DOHH2 (cell line): Measurements from ENCODE around the gene MAF.

Experiments used
- EZH2phosphoT487 ChIP-seq: fragments of 200-600 bp; sonication (generic); IDR thresholded peaks from 2 replicates; pipeline ENCODE4 v1.6.1; 2017; ENCODE audit warnings: borderline replicate concordance, mild to moderate bottlenecking, antibody characterized with exemption, low read length, moderate library complexity, mixed read lengths
- TF ChIP-seq, protein P1 (sequence below): fragments of 200-600 bp; sonication (generic); IDR thresholded peaks from one replicate; pipeline ENCODE4 v1.5.1; 2014; ENCODE audit warnings: antibody characterized with exemption, mild to moderate bottlenecking, low read depth, low read length; ENCODE audit not compliant: poor library complexity, severe bottlenecking

DNA sequence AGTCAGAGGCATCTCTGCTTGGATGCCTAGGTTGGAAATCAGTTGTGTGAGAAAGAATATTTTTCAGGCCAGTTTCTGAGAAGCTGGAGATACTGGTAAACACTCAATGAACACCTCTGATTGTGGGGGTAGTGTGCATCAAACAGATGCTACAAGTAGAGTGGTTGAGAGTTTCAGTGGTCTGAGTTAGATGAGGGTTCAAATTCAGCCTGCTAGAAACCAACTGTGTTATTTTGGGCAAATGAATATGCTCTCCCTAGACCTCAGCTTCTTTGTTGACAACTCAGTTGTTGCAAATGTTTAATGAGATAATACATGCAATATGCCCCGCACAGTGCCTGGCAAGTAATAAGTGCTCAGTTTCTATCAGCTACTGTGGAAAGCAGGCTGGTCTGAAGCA, 25.2 kb upstream of the MAF start:
- TF ChIP-seq, protein P1, sequence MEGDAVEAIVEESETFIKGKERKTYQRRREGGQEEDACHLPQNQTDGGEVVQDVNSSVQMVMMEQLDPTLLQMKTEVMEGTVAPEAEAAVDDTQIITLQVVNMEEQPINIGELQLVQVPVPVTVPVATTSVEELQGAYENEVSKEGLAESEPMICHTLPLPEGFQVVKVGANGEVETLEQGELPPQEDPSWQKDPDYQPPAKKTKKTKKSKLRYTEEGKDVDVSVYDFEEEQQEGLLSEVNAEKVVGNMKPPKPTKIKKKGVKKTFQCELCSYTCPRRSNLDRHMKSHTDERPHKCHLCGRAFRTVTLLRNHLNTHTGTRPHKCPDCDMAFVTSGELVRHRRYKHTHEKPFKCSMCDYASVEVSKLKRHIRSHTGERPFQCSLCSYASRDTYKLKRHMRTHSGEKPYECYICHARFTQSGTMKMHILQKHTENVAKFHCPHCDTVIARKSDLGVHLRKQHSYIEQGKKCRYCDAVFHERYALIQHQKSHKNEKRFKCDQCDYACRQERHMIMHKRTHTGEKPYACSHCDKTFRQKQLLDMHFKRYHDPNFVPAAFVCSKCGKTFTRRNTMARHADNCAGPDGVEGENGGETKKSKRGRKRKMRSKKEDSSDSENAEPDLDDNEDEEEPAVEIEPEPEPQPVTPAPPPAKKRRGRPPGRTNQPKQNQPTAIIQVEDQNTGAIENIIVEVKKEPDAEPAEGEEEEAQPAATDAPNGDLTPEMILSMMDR, result no peak
- TF ChIP-seq EZH2phosphoT487, result no peak
